Kidney glomerular epithelial cell (primary cell): ENCODE measurements around the gene PGBD2.
A peak's percentile ranks its signal among the peaks of the same experiment; 100 is the strongest.
"Not testable (repeated sequence)": the region's sequence is repeated elsewhere in the genome, so short reads cannot be mapped to it uniquely, and the experiment has no call there.

Experiments
- DNase-seq: peaks from one replicate; lab custom pipeline; 2025; lab: John Stamatoyannopoulos, UW

The PGBD2 gene

DNA sequence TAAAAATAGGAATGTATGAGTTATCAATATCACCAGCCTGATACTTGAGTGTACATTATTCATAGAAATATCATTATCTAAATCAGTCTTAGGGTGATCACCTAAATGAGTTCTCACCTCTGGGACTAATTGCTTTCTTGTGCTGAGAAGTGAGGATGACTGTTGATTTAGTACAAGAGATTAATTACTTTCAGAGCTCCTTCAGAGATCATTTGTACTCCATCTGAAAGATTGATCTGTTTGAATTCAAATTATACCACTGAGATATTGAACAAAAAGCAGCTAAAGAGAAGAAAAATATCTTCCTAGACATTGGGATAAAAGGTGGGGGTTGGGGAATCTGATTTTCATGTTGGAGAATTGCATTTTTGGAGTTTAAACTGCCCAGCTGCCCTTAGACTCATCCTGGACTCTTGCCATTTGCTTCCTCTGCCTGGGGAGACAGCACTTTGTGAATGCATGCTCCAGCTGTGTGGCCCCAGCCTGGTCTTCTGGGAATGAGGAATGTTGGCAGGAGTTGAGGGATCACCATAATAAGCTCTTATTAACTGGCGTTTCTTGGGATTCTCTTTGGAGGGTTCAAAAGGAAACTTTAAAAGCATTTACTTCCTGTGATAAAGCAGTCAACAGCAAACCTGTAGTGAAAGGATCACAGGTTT, 19.7 kb upstream of the PGBD2 start:
- no peak for DNase-seq

GRCh38 chr1:248889914-248890243, 16.2 kb upstream of the PGBD2 start:
- not testable (repeated sequence) for DNase-seq

DNA sequence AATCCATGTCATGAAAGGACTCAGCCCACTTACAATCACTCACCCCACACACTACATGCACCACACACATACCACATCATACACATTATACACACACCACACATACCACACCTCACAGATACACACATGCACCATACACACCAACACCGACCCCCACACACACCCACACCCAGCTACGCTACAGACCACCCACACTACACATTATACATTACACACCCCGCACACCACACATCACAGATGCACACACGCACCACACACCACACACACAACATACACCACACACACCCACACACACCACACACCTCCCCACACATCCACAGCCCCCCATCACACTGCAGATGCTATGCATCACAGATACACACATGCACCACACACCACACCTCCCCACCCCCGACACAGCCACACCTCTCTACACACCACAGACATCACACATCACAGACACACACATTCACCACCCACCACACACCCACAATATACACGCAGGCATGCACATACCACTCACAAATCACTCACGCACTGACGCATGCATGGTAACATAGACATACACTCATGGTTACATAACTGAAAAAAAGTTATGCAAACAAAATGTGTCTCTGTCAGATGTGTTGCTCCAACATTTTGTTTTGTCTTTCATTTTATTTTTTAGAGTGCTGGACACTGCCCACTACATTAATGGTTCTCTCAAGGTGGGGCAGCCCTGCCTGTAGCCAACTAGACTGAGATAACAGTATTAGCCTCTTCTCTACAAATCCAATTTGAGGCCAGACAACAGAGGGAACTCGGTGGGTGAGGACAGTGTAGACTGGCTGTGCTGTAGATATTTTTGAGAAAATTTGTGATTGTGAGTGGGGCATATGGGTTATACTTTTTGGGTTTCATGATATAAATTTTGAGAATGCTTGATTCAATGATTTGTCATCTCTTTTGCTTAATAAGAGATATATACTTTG, 15.2 kb upstream of the PGBD2 start:
- DNase-seq: no peak

- DNase-seq: no peak
Observed at GRCh38 chr1:248891758-248892157, 14.3 kb upstream of the PGBD2 start.

GRCh38 chr1:248892590-248892989, 13.4 kb upstream of the PGBD2 start:
- DNase-seq: no peak

DNA sequence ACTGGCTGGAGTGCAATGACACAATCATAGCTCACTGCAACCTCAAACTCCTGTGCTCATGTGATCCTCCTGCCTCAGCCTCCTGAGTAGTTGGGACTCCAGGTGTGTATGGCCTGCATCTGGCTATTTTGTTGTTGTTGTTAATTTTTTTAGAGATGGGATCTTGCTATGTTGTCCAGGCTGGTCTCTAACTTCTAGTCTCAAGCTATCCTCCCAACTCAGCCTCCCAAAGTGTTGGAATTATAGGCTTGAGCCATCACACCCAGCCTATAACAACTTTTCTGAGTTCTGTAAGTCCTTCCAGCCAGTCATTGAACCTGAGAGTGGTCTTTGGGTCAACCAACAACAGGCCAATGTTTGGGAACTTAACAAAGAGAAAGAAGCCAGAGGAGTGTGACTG, 11.2 kb upstream of the PGBD2 start:
- no peak for DNase-seq

GRCh38 chr1:248897412-248898337, 8.4 kb upstream of the PGBD2 start:
- no peak for DNase-seq

DNA sequence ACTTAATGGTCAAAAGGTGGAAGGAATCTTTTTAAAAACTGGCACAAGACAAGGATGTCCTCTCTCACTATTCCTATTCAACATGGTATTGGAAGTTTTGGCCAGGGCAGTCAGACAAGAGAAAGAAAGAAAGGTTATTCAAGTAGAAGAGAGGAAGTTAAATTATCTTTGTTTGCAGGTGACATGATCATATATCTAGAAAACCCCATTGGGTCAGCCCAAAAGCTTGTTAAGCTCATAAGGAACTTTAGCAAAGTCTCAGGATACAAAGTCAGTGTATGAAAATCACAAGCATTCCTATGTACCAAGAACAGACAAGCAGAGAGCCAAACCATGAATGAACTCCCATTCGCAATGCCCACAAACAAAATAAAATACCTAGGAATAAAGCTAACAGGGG, 5.4 kb upstream of the PGBD2 start:
- no peak for DNase-seq

DNA sequence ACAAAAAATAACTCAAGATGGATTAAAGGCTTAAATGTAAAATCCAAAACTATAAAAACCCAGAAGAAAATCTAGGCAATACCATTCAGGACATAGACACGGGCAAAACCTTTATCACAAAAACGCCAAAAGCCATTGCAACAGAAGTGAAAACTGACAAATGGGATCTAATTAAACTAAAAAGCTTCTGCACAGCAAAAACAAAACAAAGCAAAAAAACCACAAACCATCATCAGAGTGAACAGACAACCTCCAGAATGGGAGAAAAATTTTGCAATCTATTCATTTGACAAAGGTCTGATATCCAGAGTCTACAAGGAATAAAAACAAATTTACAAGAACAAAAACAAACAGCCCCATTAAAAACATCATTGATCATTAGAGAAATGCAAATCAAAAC, 4.5 kb upstream of the PGBD2 start:
- DNase-seq: no peak

DNA sequence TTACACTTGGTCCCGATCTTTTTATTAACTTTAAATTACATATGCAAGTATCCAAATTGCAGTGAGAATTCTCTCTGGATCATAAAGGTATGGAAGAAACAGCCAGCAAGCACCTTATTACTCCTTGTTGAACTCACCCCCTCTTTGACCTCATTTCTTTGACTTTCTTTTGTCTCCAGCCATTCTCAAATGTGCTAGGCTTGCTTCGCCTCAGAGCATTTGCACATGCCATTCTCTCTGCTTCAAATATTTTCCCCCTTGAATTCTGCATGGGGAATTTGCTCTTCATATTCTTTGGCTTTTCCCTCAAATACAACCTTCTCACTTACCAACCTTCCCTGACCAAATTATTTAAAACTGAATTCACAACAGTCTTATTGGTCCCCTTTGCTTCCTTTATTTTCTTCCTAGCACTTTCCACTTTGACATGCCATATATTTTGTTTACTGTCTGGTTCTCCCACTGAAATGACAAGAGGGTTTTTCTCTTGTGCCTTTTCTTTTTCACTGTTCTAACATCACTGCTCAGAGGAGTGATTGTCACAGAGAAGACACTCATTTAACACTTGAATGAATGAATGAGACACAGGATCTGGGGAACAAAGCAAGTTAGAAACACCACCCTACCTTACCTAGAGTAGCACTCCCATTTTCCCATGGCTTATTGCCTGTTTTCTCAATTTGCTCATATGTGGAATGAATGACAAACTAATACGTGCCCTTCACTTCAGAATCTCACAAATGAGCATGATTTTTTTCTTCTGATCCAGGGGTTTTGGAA, 1.4 kb upstream of the PGBD2 start:
- DNase-seq: no peak

GRCh38 chr1:248905662-248906008, 400 bp upstream of the PGBD2 start:
- DNase-seq: no peak

- DNase-seq: peak; percentile 45
Observed at GRCh38 chr1:248906753-248907661, 972 bp downstream of the PGBD2 start.

DNA sequence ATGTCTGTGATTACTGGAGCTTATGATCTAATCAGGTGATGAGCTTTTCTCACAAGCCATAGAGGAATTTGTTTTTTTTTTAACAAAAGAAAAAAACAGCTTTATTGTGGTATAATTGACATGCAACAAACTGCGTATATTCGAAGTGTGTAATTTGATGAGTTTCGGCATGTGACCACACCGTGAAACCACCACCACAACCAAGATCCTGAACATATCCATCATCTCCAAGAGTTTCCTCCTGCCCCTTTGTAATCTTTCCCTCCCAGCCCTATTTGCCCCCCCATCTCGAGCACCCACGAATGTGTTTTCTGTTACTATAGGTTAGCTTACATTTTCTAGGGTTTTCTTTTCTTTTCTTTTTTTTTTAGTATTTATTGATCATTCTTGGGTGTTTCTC, 4.7 kb downstream of the PGBD2 start:
- DNase-seq: no peak

GRCh38 chr1:248913933-248914332, 7.9 kb downstream of the PGBD2 start:
- DNase-seq: no peak

DNA sequence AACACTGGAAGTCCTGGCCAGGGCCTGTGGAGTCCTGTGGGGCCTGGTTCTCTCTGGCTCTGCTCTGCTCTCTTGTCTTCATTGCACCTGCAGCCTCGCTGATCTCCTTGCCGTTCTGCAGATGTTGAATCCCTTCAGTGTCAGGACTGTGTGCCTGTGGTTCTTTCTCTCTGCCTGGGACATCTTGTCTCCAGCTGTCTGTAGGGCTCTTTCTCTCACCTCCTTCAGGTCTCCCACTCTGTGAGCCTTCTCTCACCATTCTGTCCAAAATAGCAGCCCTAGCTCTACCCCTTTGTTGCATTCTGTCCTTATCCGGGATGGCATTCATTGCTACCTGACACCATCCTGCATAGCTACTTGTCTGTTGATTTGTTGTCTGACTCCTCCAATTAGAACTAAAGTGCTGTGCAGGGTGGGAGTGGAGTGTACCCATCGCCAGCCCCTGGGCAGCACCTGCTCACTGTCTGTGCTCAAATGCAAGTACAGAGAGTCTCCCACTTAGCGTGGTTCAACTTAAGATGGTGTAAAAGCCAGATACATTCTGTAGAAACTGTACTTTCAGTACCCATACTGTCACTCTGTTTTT, 8.9 kb downstream of the PGBD2 start:
- no peak for DNase-seq

GRCh38 chr1:248918131-248918530, 12.1 kb downstream of the PGBD2 start:
- no peak for DNase-seq

DNA sequence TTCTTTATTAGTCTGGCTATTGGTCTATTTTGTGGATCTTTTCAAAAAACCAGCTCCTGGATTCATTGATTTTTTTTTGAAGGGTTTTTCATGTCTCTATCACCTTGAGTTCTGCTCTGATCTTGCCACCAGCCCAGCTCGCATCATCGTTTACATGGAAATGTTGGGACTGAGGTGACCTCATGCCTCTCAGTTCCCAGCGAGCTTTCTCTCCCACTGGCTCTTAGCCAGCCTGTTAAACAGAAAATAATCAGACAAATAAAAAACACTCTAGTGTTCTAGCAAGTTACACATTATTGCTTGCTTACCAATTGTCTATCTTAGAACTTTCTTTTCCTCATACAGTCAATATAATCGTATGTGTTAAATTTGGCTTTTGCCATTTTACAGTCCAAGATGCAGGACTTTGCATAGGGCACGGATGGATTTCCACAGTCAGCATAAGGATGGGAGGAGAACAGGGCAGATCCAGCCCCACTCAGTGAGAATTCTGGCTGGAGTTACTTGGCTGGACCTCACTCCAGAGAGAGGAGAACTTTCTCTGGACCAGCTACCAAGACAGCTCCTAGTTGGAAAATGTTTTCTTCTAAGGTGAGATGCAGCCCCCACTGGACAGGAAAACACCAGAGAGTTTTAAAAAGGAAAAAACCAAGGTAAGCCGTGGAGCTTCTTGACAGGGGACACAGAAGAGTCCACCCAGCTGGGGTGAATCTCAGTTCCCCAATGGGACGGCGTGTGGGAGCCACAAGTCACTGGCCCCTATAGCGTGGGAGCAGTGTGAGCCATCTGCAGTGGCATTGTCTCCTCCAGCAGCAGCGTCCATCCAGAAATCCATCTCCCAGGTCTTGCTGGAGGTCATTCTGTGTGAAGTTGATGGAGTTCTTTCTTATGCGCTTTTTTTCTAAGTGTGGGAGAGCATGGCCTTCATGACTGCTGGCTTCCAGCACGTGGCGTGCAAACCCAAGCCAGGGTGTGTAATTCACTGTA, 17.6 kb downstream of the PGBD2 start:
- DNase-seq: no peak

DNA sequence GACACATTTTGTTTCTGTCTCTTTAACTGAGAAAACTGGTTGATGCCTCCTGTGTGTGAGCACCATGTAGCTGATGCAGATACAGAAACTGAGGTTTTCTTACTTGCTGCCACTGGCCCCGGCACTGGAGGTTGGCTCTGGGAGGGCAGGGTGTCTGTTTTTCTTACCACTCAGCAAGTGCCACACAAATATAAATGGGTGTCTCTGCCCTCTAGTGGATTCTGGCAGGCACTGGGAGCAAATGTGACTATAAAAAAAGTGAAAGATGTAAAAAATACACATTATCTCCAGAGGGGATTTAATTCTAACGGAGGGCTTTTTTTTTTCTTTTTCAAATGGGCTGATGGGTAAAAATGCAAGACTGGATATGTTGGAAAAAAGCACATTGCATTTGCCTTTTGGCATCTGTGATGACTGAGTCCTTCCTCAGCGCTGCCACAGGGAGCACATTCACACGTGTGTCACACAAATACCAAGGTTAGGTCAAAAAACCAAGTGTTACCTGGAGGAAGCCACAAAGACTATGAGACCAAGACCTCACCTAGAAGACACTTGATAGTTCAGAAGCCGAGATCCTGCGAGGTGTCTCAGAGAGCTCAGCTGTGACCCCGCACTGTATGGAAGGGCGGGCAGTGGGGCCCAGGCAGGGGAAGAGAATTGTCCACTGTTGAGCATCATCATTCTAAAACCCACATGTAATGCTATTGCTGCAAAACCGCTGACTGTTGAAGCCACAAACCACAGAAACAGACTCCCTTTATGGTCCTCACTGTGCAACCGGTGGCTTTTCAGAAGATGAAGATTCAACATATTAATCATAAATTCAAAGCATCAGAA, 18.9 kb downstream of the PGBD2 start:
- peak; percentile 10 for DNase-seq
